K562 (cell line): Measurements from ENCODE around the gene ZDHHC14. TPM values are rescaled to one million over a fixed set of nuclear protein-coding genes. Genes with fewer than 3 reads are reported as not detected.
"Not testable (repeated sequence)": the region's sequence is repeated elsewhere in the genome, so short reads cannot be mapped to it uniquely, and the experiment has no call there.

Experiments
- ATAC-seq: fragments of 200-7000 bp; cut with Tn5 transposase; 3 replicates; pipeline ENCODE4 v1.9.1; 2020; ENCODE audit warnings: moderate library complexity
- BruUV-seq: library from RNA; stranded (reverse); fragments of 400-500 nt; replicated peaks from 2 replicates; lab custom pipeline; 2021; lab: Mats Ljungman, UMichigan
- CTCF ChIA-PET: fragments of 300-600 bp; formaldehyde crosslinking; extraction: SDS; loops from one replicate; lab custom pipeline; 2021; ENCODE audit warnings: low intra/inter-chr PET ratio; lab: Yijun Ruan, JAX
- POLR2A ChIA-PET: fragments of 300-600, 350-650 bp; sonication (Branson Sonifier 250); formaldehyde crosslinking; extraction: SDS; loops from one replicate; lab custom pipeline; 2021; ENCODE audit warnings: antibody characterized with exemption, inconsistent platforms; lab: Yijun Ruan, JAX
- DNase-seq, 4 experiments: peaks; one replicate each; pipeline versions ENCODE4 v3.0.0 to v3.0.0-alpha.2; 2011 to 2018; ENCODE audit warnings: low spot score in 3 of 4, mixed read lengths in 3 of 4; ENCODE audit errors: extremely low read depth in 1 of 4
- FAIRE-seq: peaks from 2 replicates; lab custom pipeline; 2011; peaks lifted over from hg19 to GRCh38; lab: Jason Lieb, UNC
- H2AFZ ChIP-seq: 2 replicates; pipeline ENCODE4 v1.6.0; 2011; ENCODE audit warnings: low read depth, low read length, control low read depth, inconsistent platforms
- H3K27ac ChIP-seq: fragments of 200-600 bp; 3 replicates; pipeline ENCODE4 v1.8.0; 2011; ENCODE audit warnings: low read depth, mild to moderate bottlenecking, control low read depth, inconsistent platforms, low read length, moderate library complexity, mixed read lengths; ENCODE audit errors: extremely low read depth
- H3K27me3 ChIP-seq, 2 experiments: fragments of 300-600 bp in 1 of 2; 2 replicates in 1 of 2; 3 replicates in 1 of 2; pipeline versions ENCODE4 v1.6.0 to v1.8.0; 2011; ENCODE audit warnings: inconsistent platforms in 2 of 2, low read length in 2 of 2, mild to moderate bottlenecking in 1 of 2, mixed read lengths in 1 of 2, moderate library complexity in 1 of 2; ENCODE audit not compliant: control insufficient read depth in 2 of 2, insufficient read depth in 2 of 2
- H3K36me3 ChIP-seq: fragments of 300-600 bp; 3 replicates; pipeline ENCODE4 v1.8.0; 2011; ENCODE audit warnings: mild to moderate bottlenecking, low read length, inconsistent platforms; ENCODE audit not compliant: control insufficient read depth, insufficient read depth
- H3K4me1 ChIP-seq, 2 experiments: fragments of 200-600 bp in 1 of 2; replicated peaks in 1 of 2; 2 replicates in 1 of 2; 3 replicates in 1 of 2; pipeline versions ENCODE4 v1.5.1 to v1.8.0; 2011; ENCODE audit warnings: inconsistent platforms in 2 of 2, low read length in 2 of 2, mild to moderate bottlenecking in 1 of 2, mixed read lengths in 1 of 2, moderate library complexity in 1 of 2; ENCODE audit not compliant: control insufficient read depth in 2 of 2, insufficient read depth in 2 of 2
- H3K4me2 ChIP-seq: 2 replicates; pipeline ENCODE4 v1.6.1; 2011; ENCODE audit warnings: low read length, control low read depth, inconsistent platforms, mixed read lengths; ENCODE audit not compliant: insufficient read depth
- H3K4me3 ChIP-seq: fragments of 200-600 bp; sonication (generic), shearing (Covaris generic); 2 replicates; pipeline ENCODE4 v1.5.1; 2016; ENCODE audit warnings: control low read depth, inconsistent platforms
- H3K79me2 ChIP-seq: fragments of 200-600 bp; 3 replicates; pipeline ENCODE4 v1.8.0; 2011; ENCODE audit warnings: low read length, inconsistent platforms; ENCODE audit not compliant: control insufficient read depth, insufficient read depth
- H3K9ac ChIP-seq, 2 experiments: 2 replicates each; pipeline versions ENCODE4 v1.6.0 to v1.6.1; 2011; ENCODE audit warnings: low read depth in 2 of 2, low read length in 2 of 2, control low read depth in 1 of 2, inconsistent platforms in 1 of 2, mild to moderate bottlenecking in 1 of 2, mixed read lengths in 1 of 2; ENCODE audit not compliant: insufficient read depth in 1 of 2
- H3K9me1 ChIP-seq: one replicate; pipeline ENCODE4 v1.6.0; 2011; ENCODE audit warnings: inconsistent platforms, mild to moderate bottlenecking, low read length, moderate library complexity; ENCODE audit not compliant: control insufficient read depth, insufficient read depth
- H3K9me3 ChIP-seq: replicated peaks from 2 replicates; pipeline ENCODE4 v1.5.1; 2011; ENCODE audit warnings: low read depth, low read length, inconsistent platforms; ENCODE audit not compliant: control insufficient read depth, insufficient read depth
- H4K20me1 ChIP-seq: replicated peaks from 2 replicates; pipeline ENCODE4 v1.6.1; 2011; ENCODE audit warnings: low read length, inconsistent platforms, mixed read lengths; ENCODE audit not compliant: control insufficient read depth, insufficient read depth
- BCOR ChIP-seq: fragments of 450-650 bp; IDR thresholded peaks from 2 replicates; pipeline ENCODE4 v1.6.1; 2016
- C11orf30 ChIP-seq: fragments of 450-650 bp; IDR thresholded peaks from 2 replicates; pipeline ENCODE4 v1.6.1; 2016; ENCODE audit warnings: low read depth, mild to moderate bottlenecking
- KDM1A ChIP-seq, 2 experiments: fragments of 450-650 bp; IDR thresholded peaks; 2 replicates each; pipeline ENCODE4 v1.6.1; 2016; ENCODE audit warnings: mild to moderate bottlenecking in 2 of 2
- TEAD1 ChIP-seq, 2 experiments: fragments of 450-650 bp in 1 of 2; sonication (generic) in 1 of 2; formaldehyde crosslinking; IDR thresholded peaks; 2 replicates each; pipeline versions ENCODE4 v1.4.0 to v1.8.0; 2020 to 2022; ENCODE audit warnings: mild to moderate bottlenecking in 2 of 2, missing genetic modification reagents in 1 of 2
- TEAD4 ChIP-seq, 2 experiments: sonication (generic) in 1 of 2; formaldehyde crosslinking in 1 of 2; IDR thresholded peaks; 2 replicates each; pipeline versions ENCODE4 v1.6.1 to v1.8.0; 2012 to 2022; ENCODE audit warnings: borderline replicate concordance in 1 of 2, inconsistent platforms in 1 of 2, low read length in 1 of 2, mild to moderate bottlenecking in 1 of 2, missing genetic modification reagents in 1 of 2
- ZNF146 ChIP-seq: IDR thresholded peaks from one replicate; pipeline ENCODE4 v1.6.1; 2018; ENCODE audit warnings: missing compliant biosample characterization; ENCODE audit not compliant: unreplicated experiment
- ZNF592 ChIP-seq: fragments of 450-650 bp; IDR thresholded peaks from 2 replicates; pipeline ENCODE4 v1.6.1; 2017; ENCODE audit warnings: antibody characterized with exemption, mild to moderate bottlenecking
- WGBS: fragments of 100-300 bp; shearing (Covaris generic); methylation state at CpG from one replicate; pipeline ENCODE4 v1.1.6; 2016; ENCODE audit warnings: low coverage, mixed read lengths; ENCODE audit not compliant: insufficient coverage; ENCODE audit errors: missing lambda C conversion rate; 5-methylcytosine and 5-hydroxymethylcytosine counted together
- in situ Hi-C: fragments of 300-500 bp; cut with MboI; formaldehyde crosslinking; loops from 4 replicates; pipeline ENCODE4 v1.15.0; 2018; ENCODE audit warnings: inconsistent platforms, mixed read lengths
- intact Hi-C: fragments of 100-400 bp; cut with micrococcal nuclease; formaldehyde crosslinking; loops from 2 replicates; pipeline ENCODE4 v1.14.2; 2022
- polyA plus RNA-seq, 8 experiments: library from polyadenylated mRNA; depleted of rRNA in 4 of 8; stranded (reverse) in 5 of 8; unstranded in 3 of 8; fragments of >200 nt; fragmentation: Nextera tagmentation in 2 of 8; fragmentation: Illumina TruSeq in 1 of 8; extraction: Ambion mirVana in 2 of 8; extraction: Trizol in 1 of 8; gene quantifications; 2 replicates each; pipeline versions ENCODE4 v1.2.1 to v1.2.3, GENCODE V29; 2011 to 2014; ENCODE audit warnings: inconsistent platforms in 1 of 8, missing spikeins in 1 of 8
- total RNA-seq, 7 experiments: library from RNA; depleted of rRNA in 6 of 7; stranded (reverse); fragments of >200 nt in 6 of 7; fragmentation: Illumina TruSeq in 2 of 7; extraction: Trizol in 2 of 7; gene quantifications; 2 replicates each; pipeline versions ENCODE4 v1.2.1 to v1.2.3, GENCODE V29; 2011 to 2021; ENCODE audit warnings: low replicate concordance in 1 of 7

ZDHHC14 gene
- total and polyA plus RNA-seq, 9 of the 15 experiments (the other 6 are each of a cell fraction or from before 2014, with no cell fraction given): 0.92 to 23.1 (median 13.8) TPM

GRCh38 chr6:157408427-157408826 is 27.4 kb downstream of the ZDHHC14 start:
- H3K4me1 ChIP-seq, H3K4me3 ChIP-seq, H3K4me2 ChIP-seq, BruUV-seq, CTCF ChIA-PET, FAIRE-seq, H3K9ac ChIP-seq, intact Hi-C loops, ATAC-seq, H3K9me3 ChIP-seq, H3K9me1 ChIP-seq, H4K20me1 ChIP-seq, H3K27ac ChIP-seq, H2AFZ ChIP-seq, in situ Hi-C loops, DNase-seq, H3K27me3 ChIP-seq, H3K36me3 ChIP-seq: not testable (repeated sequence)
- TF ChIP-seq ZNF146 (CRISPR knock-in tag) (peak; percentile 96), BCOR (peak; percentile 65), KDM1A (IDR thresholded peaks at IDR 0.05) (peak in 1 of 2 experiments; percentile 36; a peak in 1 of 4 replicates)
- peaks cover 23% of the 10 kb centered on the region; the same call in 2 of the 3 replicates for H3K79me2 ChIP-seq
- WGBS: 81% methylated on average over 5 of the region's 5 CpGs
- POLR2A ChIA-PET: interaction anchor here (0.8 kb wide), 1 partner anchor 85 kb away, joined by 4 read pairs; no protein-coding TSS in a partner anchor

- no peak overlapping the region for H3K27ac ChIP-seq
- H3K9me3 ChIP-seq: no peaks in the 10 kb centered on the region
- H3K4me3 ChIP-seq: no peak overlapping the region
- H3K9ac ChIP-seq: 0 out of 4 replicates have a peak overlapping the region, but pooled peaks of 1 of the 2 experiments have one; percentile 17
- peaks cover 23% of the 10 kb centered on the region; the same call in 2 of the 3 replicates for H3K79me2 ChIP-seq
- intact Hi-C loops: no loop called here
- H2AFZ ChIP-seq: no peak overlapping the region
- no peaks in the 10 kb centered on the region for H3K27me3 ChIP-seq
- no peak for ATAC-seq
- CTCF ChIA-PET: no interaction called here
- no peak for FAIRE-seq
- no TSS peak for BruUV-seq
- H4K20me1 ChIP-seq: no peaks in the 10 kb centered on the region
- POLR2A ChIA-PET: interaction anchor here (1.1 to 1.4 kb wide), 3 partner anchors 17 to 31 kb away, joined by 3 to 4 read pairs (median 4); no protein-coding TSS in a partner anchor
- DNase-seq: no peak
- H3K9me1 ChIP-seq: no peaks in the 10 kb centered on the region
- H3K4me1 ChIP-seq: peaks cover 3 to 6% of the 10 kb centered on the region in 2 experiments; a peak in 3 of 5 replicates
- 77% methylated on average over 5 of the region's 5 CpGs for WGBS
- in situ Hi-C loops: no loop called here
- H3K4me2 ChIP-seq: no peak overlapping the region
- H3K36me3 ChIP-seq: peaks cover 2% of the 10 kb centered on the region; the same call in 1 of the 3 replicates
- TF ChIP-seq TEAD4 (IDR thresholded peaks at IDR 0.05; ENCODE audit: low read length) (0 out of 2 replicates have a peak, but pooled peaks have one; percentile 29), TEAD4 (CRISPR knock-in tag; IDR thresholded peaks at IDR 0.05; ENCODE audit: borderline replicate concordance) (no peak), TEAD1 (CRISPR knock-in tag; IDR thresholded peaks at IDR 0.05) (peak in 1 of 2 experiments; percentile 17; a peak in 1 of 4 replicates), C11orf30 (peak; percentile 56), ZNF592 (0 out of 2 replicates have a peak, but pooled peaks have one; percentile 14)
Observed at GRCh38 chr6:157410045-157410444, 29.1 kb downstream of the ZDHHC14 start.
